GM23338 (cell line): Measurements from ENCODE around the gene MKLN1. TPM values are rescaled to one million over a fixed set of nuclear protein-coding genes. Genes with fewer than 3 reads are reported as not detected.

Experiments used
- ATAC-seq: fragments of 200-7000 bp; cut with Tn5 transposase; 3 replicates; pipeline ENCODE4 v1.9.1; 2020
- DNase-seq: peaks from one replicate; pipeline ENCODE4 v3.0.0-alpha.2; 2015; ENCODE audit warnings: low spot score
- H2AFZ ChIP-seq: fragments of 200-600 bp; sonication (generic); 2 replicates; pipeline ENCODE4 v1.8.0; 2016; ENCODE audit warnings: antibody characterized with exemption, mild to moderate bottlenecking, moderate library complexity
- H3F3A ChIP-seq: fragments of 200-600 bp; sonication (generic); replicated peaks from 2 replicates; pipeline ENCODE4 v1.8.0; 2017; ENCODE audit warnings: antibody characterized with exemption, mixed run types, low read depth
- H3K27ac ChIP-seq: fragments of 200-600 bp; sonication (generic); 2 replicates; pipeline ENCODE4 v1.6.1; 2016; ENCODE audit warnings: low read depth
- H3K27me3 ChIP-seq: fragments of 200-600 bp; sonication (generic); 2 replicates; pipeline ENCODE4 v1.8.0; 2016; ENCODE audit warnings: mild to moderate bottlenecking, mixed run types, moderate library complexity; ENCODE audit not compliant: insufficient read depth
- H3K36me3 ChIP-seq: fragments of 200-600 bp; sonication (generic); 2 replicates; pipeline ENCODE4 v1.8.0; 2016; ENCODE audit warnings: mild to moderate bottlenecking; ENCODE audit not compliant: insufficient read depth
- H3K4me1 ChIP-seq: fragments of 200-600 bp; sonication (generic); 2 replicates; pipeline ENCODE4 v1.8.0; 2016; ENCODE audit warnings: mild to moderate bottlenecking, moderate library complexity; ENCODE audit not compliant: insufficient read depth
- H3K4me2 ChIP-seq: fragments of 200-600 bp; sonication (generic); 2 replicates; pipeline ENCODE4 v1.7.1; 2017; ENCODE audit warnings: mixed run types
- H3K4me3 ChIP-seq: fragments of 200-600 bp; sonication (generic); 2 replicates; pipeline ENCODE4 v1.6.1; 2016; ENCODE audit warnings: mixed run types
- H3K79me2 ChIP-seq: fragments of 200-600 bp; sonication (generic); replicated peaks from 2 replicates; pipeline ENCODE4 v1.8.0; 2017; ENCODE audit warnings: mild to moderate bottlenecking; ENCODE audit not compliant: insufficient read depth
- H3K9me2 ChIP-seq: fragments of 200-600 bp; sonication (generic); 2 replicates; pipeline ENCODE4 v1.8.0; 2017; ENCODE audit not compliant: insufficient read depth
- H4K20me1 ChIP-seq: fragments of 200-600 bp; sonication (generic); replicated peaks from 2 replicates; pipeline ENCODE4 v1.8.0; 2017; ENCODE audit warnings: mild to moderate bottlenecking; ENCODE audit not compliant: insufficient read depth
- H3K27ac Mint-ChIP-seq: 2 replicates; pipeline ENCODE4 v1.8.0; 2020; ENCODE audit warnings: inconsistent platforms, mild to moderate bottlenecking, moderate library complexity, mixed read lengths
- H3K27me3 Mint-ChIP-seq: 3 replicates; pipeline ENCODE4 v1.8.0; 2022; ENCODE audit warnings: low read depth, mild to moderate bottlenecking, moderate library complexity, mixed read lengths, inconsistent platforms; ENCODE audit not compliant: insufficient read depth, poor library complexity
- H3K36me3 Mint-ChIP-seq: 3 replicates; pipeline ENCODE4 v1.8.0; 2021; ENCODE audit warnings: low read depth, mild to moderate bottlenecking, inconsistent platforms, moderate library complexity, mixed read lengths
- H3K4me1 Mint-ChIP-seq: 3 replicates; pipeline ENCODE4 v1.8.0; 2020; ENCODE audit warnings: mild to moderate bottlenecking, inconsistent platforms, mixed read lengths
- H3K4me3 Mint-ChIP-seq: 3 replicates; pipeline ENCODE4 v1.8.0; 2021; ENCODE audit warnings: moderate library complexity, mild to moderate bottlenecking, inconsistent platforms, mixed read lengths
- H3K9me3 Mint-ChIP-seq: 3 replicates; pipeline ENCODE4 v1.8.0; 2020; ENCODE audit warnings: moderate library complexity, mild to moderate bottlenecking, inconsistent platforms, mixed read lengths
- ETS1 ChIP-seq: IDR thresholded peaks from 2 replicates; pipeline ENCODE4 v1.6.1; 2016; ENCODE audit warnings: antibody characterized with exemption
- POLR2AphosphoS5 ChIP-seq: IDR thresholded peaks from 2 replicates; pipeline ENCODE4 v1.6.1; 2016; ENCODE audit warnings: antibody characterized with exemption, low read depth
- STAT1 ChIP-seq: IDR thresholded peaks from one replicate; pipeline ENCODE4 v1.6.1; 2016; ENCODE audit warnings: antibody characterized with exemption; ENCODE audit not compliant: unreplicated experiment
- ZNF331 ChIP-seq: fragments of 250-450 bp; sonication (Bioruptor Pico); IDR thresholded peaks from 2 replicates; pipeline ENCODE4 v1.5.0; 2020; ENCODE audit warnings: low read depth, mild to moderate bottlenecking, moderate library complexity
- polyA plus RNA-seq: library from polyadenylated mRNA; unstranded; fragments of >200 nt; fragmentation: Nextera tagmentation; extraction: Ambion mirVana; gene quantifications from 2 replicates; pipeline ENCODE4 v1.2.1, GENCODE V29; 2016
- total RNA-seq: library from RNA; depleted of rRNA; stranded (reverse); fragments of >200 nt; shearing (Covaris generic); gene quantifications from 2 replicates; pipeline ENCODE4 v1.2.3, GENCODE V29; 2014
- TF ChIP-seq, protein P1 (sequence below), 2 experiments: fragments of 200-600 bp in 1 of 2; sonication (generic) in 1 of 2; conservative IDR thresholded peaks; 2 replicates each; pipeline versions ENCODE4 v1.5.1 to v1.6.1; 2016 to 2017; ENCODE audit warnings: antibody characterized with exemption in 2 of 2, low read depth in 2 of 2, mild to moderate bottlenecking in 2 of 2, moderate library complexity in 1 of 2
- TF ChIP-seq, protein P2 (sequence below): fragments of 250-450 bp; sonication (Bioruptor Pico); IDR thresholded peaks from 2 replicates; pipeline ENCODE4 v1.5.0; 2020; ENCODE audit warnings: mild to moderate bottlenecking, moderate library complexity

The MKLN1 gene
- total and polyA plus RNA-seq, 2 experiments from 2014 or later = 25.3 to 46.5 TPM

GRCh38 chr7:131338173-131338572 is 10.5 kb downstream of the MKLN1 start:
- Mint-ChIP-seq H3K4me1 (peaks cover 24% of the 10 kb centered on the region), H3K4me3 (no peak overlapping the region), H3K27me3 (peaks cover 6% of the 10 kb centered on the region), H3K9me3 (peaks cover 23% of the 10 kb centered on the region), H3K36me3 (peaks cover 26% of the 10 kb centered on the region), H3K27ac (no peak overlapping the region)
- Histone ChIP-seq H3K79me2 (peaks cover 100% of the 10 kb centered on the region), H3K9me2 (no peaks in the 10 kb centered on the region), H3K27ac (peak overlapping the region; percentile 12), H4K20me1 (peaks cover 40% of the 10 kb centered on the region; the same call in 1 of the 2 replicates), H3K27me3 (no peaks in the 10 kb centered on the region), H3F3A (no peaks in the 10 kb centered on the region), H2AFZ (no peak overlapping the region), H3K36me3 (peaks cover 7% of the 10 kb centered on the region; the same call in 1 of the 2 replicates), H3K4me3 (no peak overlapping the region), H3K4me1 (peaks cover 26% of the 10 kb centered on the region), H3K4me2 (no peak overlapping the region)
- ATAC-seq = peak; percentile 65
- no peak for TF ChIP-seq ZNF331 (CRISPR knock-in tag)
- TF ChIP-seq, protein P1, sequence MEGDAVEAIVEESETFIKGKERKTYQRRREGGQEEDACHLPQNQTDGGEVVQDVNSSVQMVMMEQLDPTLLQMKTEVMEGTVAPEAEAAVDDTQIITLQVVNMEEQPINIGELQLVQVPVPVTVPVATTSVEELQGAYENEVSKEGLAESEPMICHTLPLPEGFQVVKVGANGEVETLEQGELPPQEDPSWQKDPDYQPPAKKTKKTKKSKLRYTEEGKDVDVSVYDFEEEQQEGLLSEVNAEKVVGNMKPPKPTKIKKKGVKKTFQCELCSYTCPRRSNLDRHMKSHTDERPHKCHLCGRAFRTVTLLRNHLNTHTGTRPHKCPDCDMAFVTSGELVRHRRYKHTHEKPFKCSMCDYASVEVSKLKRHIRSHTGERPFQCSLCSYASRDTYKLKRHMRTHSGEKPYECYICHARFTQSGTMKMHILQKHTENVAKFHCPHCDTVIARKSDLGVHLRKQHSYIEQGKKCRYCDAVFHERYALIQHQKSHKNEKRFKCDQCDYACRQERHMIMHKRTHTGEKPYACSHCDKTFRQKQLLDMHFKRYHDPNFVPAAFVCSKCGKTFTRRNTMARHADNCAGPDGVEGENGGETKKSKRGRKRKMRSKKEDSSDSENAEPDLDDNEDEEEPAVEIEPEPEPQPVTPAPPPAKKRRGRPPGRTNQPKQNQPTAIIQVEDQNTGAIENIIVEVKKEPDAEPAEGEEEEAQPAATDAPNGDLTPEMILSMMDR (conservative IDR thresholded peaks at IDR 0.05; ENCODE audit: low read depth in 2 of 2) = peak; percentile 66 to 70
- DNase-seq = peak; percentile 66

DNA sequence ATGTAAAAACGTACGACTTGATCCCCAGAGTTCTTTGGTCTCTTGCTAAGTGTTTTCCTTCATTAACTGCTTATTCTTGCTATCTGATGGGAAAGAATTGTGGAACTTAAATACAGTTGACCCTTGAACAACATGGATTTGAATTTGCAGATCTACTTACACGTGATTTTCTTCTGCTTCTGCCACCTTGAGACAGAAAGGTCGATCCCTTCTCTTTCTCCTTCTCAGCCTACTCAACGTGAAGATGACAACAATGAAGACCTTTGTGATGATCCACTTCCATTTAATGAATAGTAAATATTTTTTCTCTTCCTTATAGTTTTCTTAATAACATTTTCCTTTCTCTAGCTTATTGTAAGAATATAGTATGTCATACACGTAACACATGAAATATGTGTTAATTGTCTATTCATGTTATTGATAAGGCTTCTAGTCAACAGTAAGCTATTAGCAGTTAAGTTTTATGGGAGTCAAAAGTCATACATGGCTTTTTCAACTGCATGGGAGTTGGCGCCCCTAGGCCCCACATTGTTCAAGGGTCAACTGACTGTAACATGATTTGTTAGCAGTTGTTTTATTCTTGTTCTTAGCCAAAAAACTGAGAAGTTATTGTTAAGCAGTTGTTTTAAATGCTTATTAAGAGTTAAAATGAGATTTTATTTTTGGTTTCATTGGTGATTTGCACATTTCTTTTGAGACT is 11.2 kb downstream of the MKLN1 start:
- no peak overlapping the region for H3K4me3 ChIP-seq
- no peak overlapping the region for H3K4me2 ChIP-seq
- H3K27me3 Mint-ChIP-seq = peaks cover 6% of the 10 kb centered on the region
- ATAC-seq (no peak), DNase-seq (no peak)
- H3K79me2 ChIP-seq = peaks cover 100% of the 10 kb centered on the region
- peaks cover 28% of the 10 kb centered on the region for H3K4me1 Mint-ChIP-seq
- peaks cover 23% of the 10 kb centered on the region for H3K9me3 Mint-ChIP-seq
- TF ChIP-seq STAT1 (no peak), POLR2AphosphoS5 (no peak), ETS1 (no peak)
- H3K27ac ChIP-seq = peak overlapping the region; percentile 12; the same call in 1 of the 2 replicates
- H3K36me3 ChIP-seq = peaks cover 7% of the 10 kb centered on the region; the same call in 1 of the 2 replicates
- no peak overlapping the region for H2AFZ ChIP-seq
- peaks cover 40% of the 10 kb centered on the region; the same call in 1 of the 2 replicates for H4K20me1 ChIP-seq
- H3K4me3 Mint-ChIP-seq = no peak overlapping the region
- no peaks in the 10 kb centered on the region for H3K9me2 ChIP-seq
- H3F3A ChIP-seq = no peaks in the 10 kb centered on the region
- no peak overlapping the region for H3K27ac Mint-ChIP-seq
- H3K4me1 ChIP-seq = peaks cover 32% of the 10 kb centered on the region
- peaks cover 24% of the 10 kb centered on the region for H3K36me3 Mint-ChIP-seq
- H3K27me3 ChIP-seq = no peaks in the 10 kb centered on the region

DNA sequence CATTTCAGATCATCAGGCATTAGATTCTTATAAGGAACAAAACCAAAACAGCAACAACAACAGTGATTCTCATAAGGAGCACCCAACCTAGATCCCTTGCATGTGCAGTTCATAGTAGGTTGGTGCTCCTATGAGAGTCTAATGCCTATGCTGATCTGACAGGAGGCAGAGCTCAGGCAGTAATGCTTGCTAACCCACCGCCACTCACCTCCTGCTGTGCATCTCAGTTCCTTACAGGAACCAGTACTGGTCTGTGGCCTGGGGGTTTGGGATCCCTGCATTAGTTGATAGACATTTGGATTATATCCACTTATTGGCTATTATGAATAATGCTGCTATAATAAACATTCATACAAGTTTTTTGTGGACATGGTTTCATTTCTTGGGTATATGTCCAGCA is 14.0 kb downstream of the MKLN1 start:
- H3K36me3 ChIP-seq = peaks cover 7% of the 10 kb centered on the region; the same call in 1 of the 2 replicates
- peaks cover 7% of the 10 kb centered on the region for H3K27me3 Mint-ChIP-seq
- H3F3A ChIP-seq = no peaks in the 10 kb centered on the region; the same call in 1 of the 2 replicates
- peaks cover 28% of the 10 kb centered on the region for H3K4me1 Mint-ChIP-seq
- peaks cover 47% of the 10 kb centered on the region for H3K4me1 ChIP-seq
- 0 out of 2 replicates have a peak overlapping the region, but pooled peaks have one; percentile 11 for H3K4me2 ChIP-seq
- DNase-seq (peak; percentile 74), ATAC-seq (peak; percentile 84)
- peaks cover 13% of the 10 kb centered on the region for H3K36me3 Mint-ChIP-seq
- no peak overlapping the region for H3K27ac Mint-ChIP-seq
- H3K27me3 ChIP-seq = no peaks in the 10 kb centered on the region
- no peaks in the 10 kb centered on the region for H3K9me2 ChIP-seq
- H3K4me3 ChIP-seq = no peak overlapping the region
- no peak overlapping the region for H2AFZ ChIP-seq
- H3K79me2 ChIP-seq = peaks cover 100% of the 10 kb centered on the region
- H3K4me3 Mint-ChIP-seq = no peak overlapping the region
- H4K20me1 ChIP-seq = peaks cover 37% of the 10 kb centered on the region; the same call in 1 of the 2 replicates
- H3K27ac ChIP-seq = no peak overlapping the region
- peaks cover 13% of the 10 kb centered on the region for H3K9me3 Mint-ChIP-seq
- no peak for TF ChIP-seq STAT1
- TF ChIP-seq, protein P2, sequence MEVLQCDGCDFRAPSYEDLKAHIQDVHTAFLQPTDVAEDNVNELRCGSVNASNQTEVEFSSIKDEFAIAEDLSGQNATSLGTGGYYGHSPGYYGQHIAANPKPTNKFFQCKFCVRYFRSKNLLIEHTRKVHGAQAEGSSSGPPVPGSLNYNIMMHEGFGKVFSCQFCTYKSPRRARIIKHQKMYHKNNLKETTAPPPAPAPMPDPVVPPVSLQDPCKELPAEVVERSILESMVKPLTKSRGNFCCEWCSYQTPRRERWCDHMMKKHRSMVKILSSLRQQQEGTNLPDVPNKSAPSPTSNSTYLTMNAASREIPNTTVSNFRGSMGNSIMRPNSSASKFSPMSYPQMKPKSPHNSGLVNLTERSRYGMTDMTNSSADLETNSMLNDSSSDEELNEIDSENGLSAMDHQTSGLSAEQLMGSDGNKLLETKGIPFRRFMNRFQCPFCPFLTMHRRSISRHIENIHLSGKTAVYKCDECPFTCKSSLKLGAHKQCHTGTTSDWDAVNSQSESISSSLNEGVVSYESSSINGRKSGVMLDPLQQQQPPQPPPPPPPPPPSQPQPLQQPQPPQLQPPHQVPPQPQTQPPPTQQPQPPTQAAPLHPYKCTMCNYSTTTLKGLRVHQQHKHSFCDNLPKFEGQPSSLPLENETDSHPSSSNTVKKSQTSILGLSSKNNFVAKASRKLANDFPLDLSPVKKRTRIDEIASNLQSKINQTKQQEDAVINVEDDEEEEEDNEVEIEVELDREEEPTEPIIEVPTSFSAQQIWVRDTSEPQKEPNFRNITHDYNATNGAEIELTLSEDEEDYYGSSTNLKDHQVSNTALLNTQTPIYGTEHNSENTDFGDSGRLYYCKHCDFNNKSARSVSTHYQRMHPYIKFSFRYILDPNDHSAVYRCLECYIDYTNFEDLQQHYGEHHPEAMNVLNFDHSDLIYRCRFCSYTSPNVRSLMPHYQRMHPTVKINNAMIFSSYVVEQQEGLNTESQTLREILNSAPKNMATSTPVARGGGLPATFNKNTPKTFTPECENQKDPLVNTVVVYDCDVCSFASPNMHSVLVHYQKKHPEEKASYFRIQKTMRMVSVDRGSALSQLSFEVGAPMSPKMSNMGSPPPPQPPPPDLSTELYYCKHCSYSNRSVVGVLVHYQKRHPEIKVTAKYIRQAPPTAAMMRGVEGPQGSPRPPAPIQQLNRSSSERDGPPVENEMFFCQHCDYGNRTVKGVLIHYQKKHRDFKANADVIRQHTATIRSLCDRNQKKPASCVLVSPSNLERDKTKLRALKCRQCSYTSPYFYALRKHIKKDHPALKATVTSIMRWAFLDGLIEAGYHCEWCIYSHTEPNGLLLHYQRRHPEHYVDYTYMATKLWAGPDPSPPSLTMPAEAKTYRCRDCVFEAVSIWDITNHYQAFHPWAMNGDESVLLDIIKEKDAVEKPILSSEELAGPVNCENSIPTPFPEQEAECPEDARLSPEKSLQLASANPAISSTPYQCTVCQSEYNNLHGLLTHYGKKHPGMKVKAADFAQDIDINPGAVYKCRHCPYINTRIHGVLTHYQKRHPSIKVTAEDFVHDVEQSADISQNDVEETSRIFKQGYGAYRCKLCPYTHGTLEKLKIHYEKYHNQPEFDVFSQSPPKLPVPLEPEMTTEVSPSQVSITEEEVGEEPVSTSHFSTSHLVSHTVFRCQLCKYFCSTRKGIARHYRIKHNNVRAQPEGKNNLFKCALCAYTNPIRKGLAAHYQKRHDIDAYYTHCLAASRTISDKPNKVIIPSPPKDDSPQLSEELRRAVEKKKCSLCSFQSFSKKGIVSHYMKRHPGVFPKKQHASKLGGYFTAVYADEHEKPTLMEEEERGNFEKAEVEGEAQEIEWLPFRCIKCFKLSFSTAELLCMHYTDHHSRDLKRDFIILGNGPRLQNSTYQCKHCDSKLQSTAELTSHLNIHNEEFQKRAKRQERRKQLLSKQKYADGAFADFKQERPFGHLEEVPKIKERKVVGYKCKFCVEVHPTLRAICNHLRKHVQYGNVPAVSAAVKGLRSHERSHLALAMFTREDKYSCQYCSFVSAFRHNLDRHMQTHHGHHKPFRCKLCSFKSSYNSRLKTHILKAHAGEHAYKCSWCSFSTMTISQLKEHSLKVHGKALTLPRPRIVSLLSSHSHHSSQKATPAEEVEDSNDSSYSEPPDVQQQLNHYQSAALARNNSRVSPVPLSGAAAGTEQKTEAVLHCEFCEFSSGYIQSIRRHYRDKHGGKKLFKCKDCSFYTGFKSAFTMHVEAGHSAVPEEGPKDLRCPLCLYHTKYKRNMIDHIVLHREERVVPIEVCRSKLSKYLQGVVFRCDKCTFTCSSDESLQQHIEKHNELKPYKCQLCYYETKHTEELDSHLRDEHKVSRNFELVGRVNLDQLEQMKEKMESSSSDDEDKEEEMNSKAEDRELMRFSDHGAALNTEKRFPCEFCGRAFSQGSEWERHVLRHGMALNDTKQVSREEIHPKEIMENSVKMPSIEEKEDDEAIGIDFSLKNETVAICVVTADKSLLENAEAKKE (CRISPR knock-in tag) = no peak
